Activated B cell treated with CpG ODN at 0.5 μM for 24 hours (primary cell): Measurements from ENCODE around the gene CDKAL1. TPM values are rescaled to one million over a fixed set of nuclear protein-coding genes. Genes with fewer than 3 reads are reported as not detected.

Experiments
- ATAC-seq: fragments of 200-7000 bp; cut with Tn5 transposase; one replicate; pipeline ENCODE4 v1.10.0; 2021; ENCODE audit warnings: low read depth, mild to moderate bottlenecking, moderate library complexity
- CTCF ChIA-PET: fragments of 350-600 bp; sonication (Branson Sonifier 250); formaldehyde crosslinking; loops from one replicate; lab custom pipeline; 2021; ENCODE audit warnings: antibody characterized with exemption; lab: Charles Lee
- POLR2A ChIA-PET: fragments of 350-600 bp; sonication (Branson Sonifier 250); formaldehyde crosslinking; loops from one replicate; lab custom pipeline; 2021; ENCODE audit warnings: antibody characterized with exemption; lab: Charles Lee
- DNase-seq: peaks from one replicate; pipeline ENCODE4 v3.0.0; 2022
- H3K27ac Mint-ChIP-seq: one replicate; pipeline ENCODE4 v1.8.0; 2020; ENCODE audit warnings: mixed read lengths
- H3K27me3 Mint-ChIP-seq: one replicate; pipeline ENCODE4 v1.8.0; 2021; ENCODE audit warnings: mixed read lengths
- H3K36me3 Mint-ChIP-seq: one replicate; pipeline ENCODE4 v1.8.0; 2021; ENCODE audit warnings: low read depth, mixed read lengths
- H3K4me1 Mint-ChIP-seq: one replicate; pipeline ENCODE4 v1.8.0; 2021; ENCODE audit warnings: mixed read lengths
- H3K4me3 Mint-ChIP-seq: one replicate; pipeline ENCODE4 v1.8.0; 2020; ENCODE audit warnings: mild to moderate bottlenecking, mixed read lengths
- H3K9me3 Mint-ChIP-seq: one replicate; pipeline ENCODE4 v1.8.0; 2020; ENCODE audit warnings: mixed read lengths
- CTCF ChIP-seq: fragments of 200-600 bp; IDR thresholded peaks from one replicate; pipeline ENCODE4 v1.8.0; 2022; ENCODE audit warnings: antibody characterized with exemption, mild to moderate bottlenecking
- intact Hi-C: fragments of 100-400 bp; cut with micrococcal nuclease; formaldehyde crosslinking; loops from one replicate; pipeline ENCODE4 v1.15.1; 2024
- total RNA-seq: library from RNA; stranded (reverse); gene quantifications from 2 replicates; pipeline ENCODE4 v1.2.3, GENCODE V29; 2022

The CDKAL1 gene
- total RNA-seq, 1 donor from 2014 or later: 31.9 TPM

- Mint-ChIP-seq H3K36me3 (peaks cover 19% of the 10 kb centered on the region), H3K27ac (no peak overlapping the region), H3K4me3 (no peak overlapping the region), H3K27me3 (no peaks in the 10 kb centered on the region), H3K4me1 (peaks cover 1% of the 10 kb centered on the region), H3K9me3 (no peaks in the 10 kb centered on the region)
- ChIA-PET POLR2A (no interaction called here), CTCF (no interaction called here)
- ATAC-seq: no peak
- intact Hi-C loops: no loop called here
- no peak for DNase-seq
- no peak for TF ChIP-seq CTCF
These were observed 239.6 kb downstream of the CDKAL1 start for GRCh38 chr6:20773822-20774221.

GRCh38 chr6:20775981-20776380, 241.7 kb downstream of the CDKAL1 start:
- Mint-ChIP-seq H3K27me3 (no peaks in the 10 kb centered on the region), H3K4me3 (no peak overlapping the region), H3K36me3 (peaks cover 19% of the 10 kb centered on the region), H3K9me3 (no peaks in the 10 kb centered on the region), H3K4me1 (no peaks in the 10 kb centered on the region), H3K27ac (no peak overlapping the region)
- ChIA-PET POLR2A (no interaction called here), CTCF (no interaction called here)
- ATAC-seq (no peak), DNase-seq (no peak)
- intact Hi-C loops: no loop called here
- no peak for TF ChIP-seq CTCF

GRCh38 chr6:20777801-20778200, 243.5 kb downstream of the CDKAL1 start:
- POLR2A ChIA-PET: no interaction called here
- TF ChIP-seq CTCF: no peak
- H3K4me1 Mint-ChIP-seq: no peaks in the 10 kb centered on the region
- peaks cover 26% of the 10 kb centered on the region for H3K36me3 Mint-ChIP-seq
- DNase-seq (no peak), ATAC-seq (no peak)
- no peaks in the 10 kb centered on the region for H3K9me3 Mint-ChIP-seq
- intact Hi-C loops: no loop called here
- H3K27ac Mint-ChIP-seq: no peak overlapping the region
- no peak overlapping the region for H3K4me3 Mint-ChIP-seq
- H3K27me3 Mint-ChIP-seq: no peaks in the 10 kb centered on the region
- CTCF ChIA-PET: no interaction called here

GRCh38 chr6:20778459-20778858, 244.2 kb downstream of the CDKAL1 start:
- ATAC-seq (no peak), DNase-seq (no peak)
- H3K4me3 Mint-ChIP-seq: no peak overlapping the region
- intact Hi-C loops: no loop called here
- no peaks in the 10 kb centered on the region for H3K9me3 Mint-ChIP-seq
- no peaks in the 10 kb centered on the region for H3K4me1 Mint-ChIP-seq
- ChIA-PET POLR2A (no interaction called here), CTCF (no interaction called here)
- peaks cover 27% of the 10 kb centered on the region for H3K36me3 Mint-ChIP-seq
- TF ChIP-seq CTCF: no peak
- no peaks in the 10 kb centered on the region for H3K27me3 Mint-ChIP-seq
- no peak overlapping the region for H3K27ac Mint-ChIP-seq

- H3K9me3 Mint-ChIP-seq: no peaks in the 10 kb centered on the region
- TF ChIP-seq CTCF: no peak
- DNase-seq (no peak), ATAC-seq (no peak)
- peaks cover 31% of the 10 kb centered on the region for H3K36me3 Mint-ChIP-seq
- H3K4me3 Mint-ChIP-seq: no peak overlapping the region
- intact Hi-C loops: no loop called here
- ChIA-PET CTCF (no interaction called here), POLR2A (no interaction called here)
- H3K27me3 Mint-ChIP-seq: no peaks in the 10 kb centered on the region
- no peak overlapping the region for H3K27ac Mint-ChIP-seq
- H3K4me1 Mint-ChIP-seq: no peaks in the 10 kb centered on the region
These were observed 244.7 kb downstream of the CDKAL1 start for GRCh38 chr6:20778912-20779311.
